Smooth muscle cell (in vitro differentiated cells): Measurements from ENCODE around the gene NME9. TPM values are rescaled to one million over a fixed set of nuclear protein-coding genes. Genes with fewer than 3 reads are reported as not detected.

Experiments
- DNase-seq: peaks from one replicate; lab custom pipeline; 2025; ENCODE audit not compliant: unreplicated experiment; lab: John Stamatoyannopoulos, UW
- H2AFZ ChIP-seq: fragments of 200-600 bp; sonication (generic); 2 replicates; pipeline ENCODE4 v1.6.0; 2016; ENCODE audit warnings: antibody characterized with exemption, low read depth, mild to moderate bottlenecking
- H3F3A ChIP-seq: fragments of 200-600 bp; sonication (generic); 2 replicates; pipeline ENCODE4 v1.6.0; 2017; ENCODE audit warnings: antibody characterized with exemption, low read depth
- H3K27ac ChIP-seq: fragments of 200-600 bp; sonication (generic); 2 replicates; pipeline ENCODE4 v1.5.1; 2016; ENCODE audit warnings: low read depth, mild to moderate bottlenecking
- H3K27me3 ChIP-seq: fragments of 200-600 bp; sonication (generic); 2 replicates; pipeline ENCODE4 v1.6.1; 2016; ENCODE audit warnings: low read depth, mild to moderate bottlenecking
- H3K36me3 ChIP-seq: fragments of 200-600 bp; sonication (generic); 2 replicates; pipeline ENCODE4 v1.5.1; 2016; ENCODE audit warnings: low read depth
- H3K4me1 ChIP-seq: fragments of 200-600 bp; sonication (generic); 2 replicates; pipeline ENCODE4 v1.5.1; 2016; ENCODE audit warnings: low read depth
- H3K4me2 ChIP-seq: fragments of 200-600 bp; sonication (generic); 2 replicates; pipeline ENCODE4 v1.6.0; 2016; ENCODE audit warnings: mild to moderate bottlenecking
- H3K4me3 ChIP-seq: fragments of 200-600 bp; sonication (generic); 2 replicates; pipeline ENCODE4 v1.5.1; 2016; ENCODE audit warnings: mild to moderate bottlenecking
- H3K79me2 ChIP-seq: fragments of 200-600 bp; sonication (generic); 2 replicates; pipeline ENCODE4 v1.6.0; 2016; ENCODE audit warnings: low read depth, mild to moderate bottlenecking
- H3K9ac ChIP-seq: fragments of 200-600 bp; sonication (generic); 2 replicates; pipeline ENCODE4 v1.6.0; 2016; ENCODE audit warnings: low read depth
- H3K9me3 ChIP-seq: fragments of 200-600 bp; sonication (generic); replicated peaks from 2 replicates; pipeline ENCODE4 v1.5.1; 2016; ENCODE audit warnings: low read depth
- H4K20me1 ChIP-seq: fragments of 200-600 bp; sonication (generic); 2 replicates; pipeline ENCODE4 v1.6.0; 2016; ENCODE audit warnings: low read depth
- CTCF ChIP-seq: fragments of 200-600 bp; sonication (generic); IDR thresholded peaks from 2 replicates; pipeline ENCODE4 v1.5.1; 2017; ENCODE audit warnings: borderline replicate concordance, mild to moderate bottlenecking, antibody characterized with exemption; ENCODE audit not compliant: insufficient read depth, poor library complexity, severe bottlenecking
- WGBS: methylation state at CpG from one replicate; pipeline ENCODE4 v1.1.7; 2016; ENCODE audit warnings: low lambda C conversion rate; 5-methylcytosine and 5-hydroxymethylcytosine counted together
- polyA plus RNA-seq: library from polyadenylated mRNA; unstranded; fragments of >200 nt; fragmentation: Nextera tagmentation; extraction: Ambion mirVana; gene quantifications from 2 replicates; pipeline ENCODE4 v1.2.1, GENCODE V29; 2016
- total RNA-seq: library from RNA; depleted of rRNA; stranded (reverse); fragments of >200 nt; gene quantifications from 2 replicates; pipeline ENCODE4 v1.2.3, GENCODE V29; 2014

Gene NME9
- total and polyA plus RNA-seq, 2 experiments from 2014 or later = not detected

DNA sequence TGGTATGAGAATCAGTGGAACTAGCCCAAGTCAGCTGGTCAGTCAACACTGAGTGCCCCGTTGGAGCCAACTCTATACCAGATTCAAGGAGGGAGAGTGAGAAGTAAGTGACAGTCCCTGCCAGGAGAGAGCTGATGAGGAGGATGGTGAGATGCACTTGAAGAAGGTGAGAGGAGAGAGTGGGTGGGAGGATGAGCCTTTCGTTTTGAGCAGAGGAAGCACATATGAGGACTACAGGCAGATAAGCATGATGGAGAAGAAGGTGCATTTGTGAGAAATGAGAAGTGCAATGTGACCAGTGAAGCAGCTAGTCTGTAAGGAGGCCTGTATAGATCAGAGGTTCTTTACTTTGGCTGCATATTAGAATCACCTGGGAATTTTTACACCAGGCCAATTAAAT lies 40.4 kb downstream of the NME9 start:
- no peaks in the 10 kb centered on the region for H3K9me3 ChIP-seq
- 100% methylated on average over 2 of the region's 2 CpGs for WGBS
- H3K79me2 ChIP-seq = no peaks in the 10 kb centered on the region
- H3K27me3 ChIP-seq = no peaks in the 10 kb centered on the region
- no peaks in the 10 kb centered on the region for H3F3A ChIP-seq
- no peak overlapping the region for H3K4me3 ChIP-seq
- no peak overlapping the region for H2AFZ ChIP-seq
- H4K20me1 ChIP-seq = no peaks in the 10 kb centered on the region
- H3K27ac ChIP-seq = no peak overlapping the region
- H3K9ac ChIP-seq = no peak overlapping the region
- no peak for TF ChIP-seq CTCF
- no peak for DNase-seq
- peaks cover 12% of the 10 kb centered on the region for H3K36me3 ChIP-seq
- no peak overlapping the region for H3K4me2 ChIP-seq
- H3K4me1 ChIP-seq = no peaks in the 10 kb centered on the region

DNA sequence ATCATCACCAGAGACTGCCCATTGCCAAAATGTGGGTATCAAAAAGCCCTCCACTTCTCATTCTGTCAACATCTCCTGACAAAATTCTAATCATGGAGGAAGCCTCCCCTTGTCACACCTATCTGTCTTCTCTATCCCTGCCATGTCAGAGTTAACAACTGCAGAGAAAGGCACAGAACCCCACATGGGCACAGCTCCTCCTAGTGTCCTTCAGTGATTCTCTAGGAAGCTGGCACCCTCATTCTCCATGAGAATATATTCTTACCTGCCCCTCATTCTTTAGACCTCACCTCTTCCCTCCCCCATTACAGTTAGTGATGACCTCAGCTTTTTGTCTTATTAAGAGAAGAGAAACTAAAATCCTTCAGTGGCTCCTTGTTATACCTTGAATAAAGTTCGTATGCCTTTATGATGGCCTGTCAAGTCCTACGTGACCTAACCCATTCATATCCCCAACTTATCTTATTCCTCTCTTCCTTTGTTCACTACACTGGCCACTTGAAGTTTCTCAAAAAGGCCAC lies 44.6 kb downstream of the NME9 start:
- DNase-seq = no peak
- Histone ChIP-seq H3K36me3 (peaks cover 12% of the 10 kb centered on the region), H3K27me3 (no peaks in the 10 kb centered on the region), H4K20me1 (no peaks in the 10 kb centered on the region), H2AFZ (no peak overlapping the region), H3K4me2 (no peak overlapping the region), H3K4me3 (no peak overlapping the region), H3K79me2 (no peaks in the 10 kb centered on the region), H3K4me1 (no peaks in the 10 kb centered on the region), H3F3A (no peaks in the 10 kb centered on the region), H3K9ac (no peak overlapping the region), H3K27ac (no peak overlapping the region), H3K9me3 (no peaks in the 10 kb centered on the region)
- no peak for TF ChIP-seq CTCF
- WGBS = 97% methylated on average over 2 of the region's 2 CpGs

DNA sequence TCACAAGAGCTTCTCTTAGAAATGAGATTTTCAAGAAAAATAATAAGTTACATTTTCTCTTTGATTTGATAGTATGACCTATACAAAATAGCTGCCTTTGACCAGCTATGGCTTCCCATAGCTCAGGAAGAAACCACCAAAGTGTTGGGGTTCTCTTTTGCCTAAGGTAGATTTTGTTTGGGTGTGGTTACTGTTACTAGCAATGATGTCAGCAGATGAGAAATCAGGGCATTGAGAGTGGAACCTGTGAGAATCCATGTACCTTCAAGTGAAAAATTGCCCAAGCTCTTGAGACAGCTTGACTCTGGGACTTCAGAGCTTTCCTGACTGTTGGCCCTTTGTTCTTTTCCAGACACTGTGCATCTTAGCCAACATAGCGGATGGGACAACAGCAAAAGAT lies 45.6 kb downstream of the NME9 start:
- no peak overlapping the region for H3K4me2 ChIP-seq
- H3K27me3 ChIP-seq = no peaks in the 10 kb centered on the region
- H3K9me3 ChIP-seq = no peaks in the 10 kb centered on the region
- no peaks in the 10 kb centered on the region for H4K20me1 ChIP-seq
- H3K4me3 ChIP-seq = no peak overlapping the region
- DNase-seq = no peak
- no peak overlapping the region for H3K9ac ChIP-seq
- WGBS = 95% methylated on average over 1 of the region's 1 CpG
- no peak overlapping the region for H2AFZ ChIP-seq
- no peak for TF ChIP-seq CTCF
- H3K36me3 ChIP-seq = peaks cover 12% of the 10 kb centered on the region
- H3F3A ChIP-seq = no peaks in the 10 kb centered on the region
- H3K4me1 ChIP-seq = no peaks in the 10 kb centered on the region
- no peaks in the 10 kb centered on the region for H3K79me2 ChIP-seq
- H3K27ac ChIP-seq = peak overlapping the region; percentile 46

DNA sequence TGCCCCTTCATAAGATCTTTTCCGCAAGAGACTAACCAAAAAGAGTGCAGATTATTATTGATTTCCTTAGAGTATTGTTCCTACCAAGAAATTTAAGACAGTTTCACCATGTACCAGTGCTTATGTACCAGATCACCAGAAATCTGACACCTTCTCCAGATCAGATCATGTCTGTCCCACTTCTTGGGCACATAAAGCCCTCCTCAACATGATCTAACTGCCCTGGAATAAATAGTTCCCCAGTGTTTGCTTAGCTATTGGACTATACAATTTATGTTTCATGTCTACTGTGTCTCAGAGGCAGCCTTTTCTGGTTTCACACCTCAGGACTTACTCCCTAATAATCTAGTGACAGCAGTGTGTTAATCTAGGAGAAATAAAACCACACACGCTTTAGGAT lies 46.8 kb downstream of the NME9 start:
- Histone ChIP-seq H3F3A (no peaks in the 10 kb centered on the region), H3K4me3 (no peak overlapping the region), H3K9ac (no peak overlapping the region), H3K36me3 (peaks cover 8% of the 10 kb centered on the region), H4K20me1 (no peaks in the 10 kb centered on the region), H3K27me3 (no peaks in the 10 kb centered on the region), H2AFZ (no peak overlapping the region), H3K27ac (peak overlapping the region; percentile 1), H3K9me3 (no peaks in the 10 kb centered on the region), H3K79me2 (no peaks in the 10 kb centered on the region), H3K4me1 (no peaks in the 10 kb centered on the region), H3K4me2 (no peak overlapping the region)
- no peak for TF ChIP-seq CTCF
- WGBS = 90% methylated on average over 2 of the region's 2 CpGs
- DNase-seq = no peak
